KMS-11 (cell line): ENCODE results near the gene CHIT1.
"Not testable (repeated sequence)": the region's sequence is repeated elsewhere in the genome, so short reads cannot be mapped to it uniquely, and the experiment has no call there.

Experiments
- H2AFZ ChIP-seq: fragments of 200-600 bp; sonication (generic); 2 replicates; pipeline ENCODE4 v1.6.1; 2016; ENCODE audit warnings: antibody characterized with exemption, mixed run types, low read depth
- H3K27ac ChIP-seq: fragments of 200-600 bp; sonication (generic); 2 replicates; pipeline ENCODE4 v1.6.1; 2016; ENCODE audit warnings: mild to moderate bottlenecking, mixed run types
- H3K27me3 ChIP-seq: fragments of 200-600 bp; sonication (generic); 2 replicates; pipeline ENCODE4 v1.6.1; 2017; ENCODE audit warnings: mild to moderate bottlenecking, low read depth, mixed run types, moderate library complexity; ENCODE audit not compliant: insufficient read depth
- H3K36me3 ChIP-seq: fragments of 200-600 bp; sonication (generic); 2 replicates; pipeline ENCODE4 v1.6.1; 2017; ENCODE audit warnings: mild to moderate bottlenecking, mixed run types; ENCODE audit not compliant: insufficient read depth
- H3K4me1 ChIP-seq: fragments of 200-600 bp; sonication (generic); 2 replicates; pipeline ENCODE4 v1.6.1; 2016; ENCODE audit warnings: mild to moderate bottlenecking, low read depth, mixed run types; ENCODE audit not compliant: poor library complexity, severe bottlenecking
- H3K4me2 ChIP-seq: fragments of 200-600 bp; sonication (generic); 2 replicates; pipeline ENCODE4 v1.7.0; 2016; ENCODE audit warnings: mild to moderate bottlenecking, mixed run types
- H3K4me3 ChIP-seq: fragments of 200-600 bp; sonication (generic); IDR thresholded peaks from 2 replicates; pipeline ENCODE4 v1.6.1; 2017; ENCODE audit warnings: low read depth, low read length, mixed read lengths; ENCODE audit not compliant: insufficient read depth
- H3K79me2 ChIP-seq: fragments of 200-600 bp; sonication (generic); 2 replicates; pipeline ENCODE4 v1.6.1; 2016; ENCODE audit warnings: low read depth, mixed run types; ENCODE audit not compliant: insufficient read depth
- H3K9ac ChIP-seq: fragments of 200-600 bp; sonication (generic); 2 replicates; pipeline ENCODE4 v1.6.1; 2016; ENCODE audit warnings: mild to moderate bottlenecking, mixed run types
- H4K20me1 ChIP-seq: fragments of 200-600 bp; sonication (generic); 2 replicates; pipeline ENCODE4 v1.6.1; 2016; ENCODE audit warnings: mild to moderate bottlenecking, mixed run types; ENCODE audit not compliant: insufficient read depth
- TF ChIP-seq, protein P1 (sequence below): fragments of 200-600 bp; sonication (generic); conservative IDR thresholded peaks from 2 replicates; pipeline ENCODE4 v1.6.1; 2017; ENCODE audit warnings: low read depth, mild to moderate bottlenecking, antibody characterized with exemption, low read length, moderate library complexity, mixed read lengths

CHIT1 gene

DNA sequence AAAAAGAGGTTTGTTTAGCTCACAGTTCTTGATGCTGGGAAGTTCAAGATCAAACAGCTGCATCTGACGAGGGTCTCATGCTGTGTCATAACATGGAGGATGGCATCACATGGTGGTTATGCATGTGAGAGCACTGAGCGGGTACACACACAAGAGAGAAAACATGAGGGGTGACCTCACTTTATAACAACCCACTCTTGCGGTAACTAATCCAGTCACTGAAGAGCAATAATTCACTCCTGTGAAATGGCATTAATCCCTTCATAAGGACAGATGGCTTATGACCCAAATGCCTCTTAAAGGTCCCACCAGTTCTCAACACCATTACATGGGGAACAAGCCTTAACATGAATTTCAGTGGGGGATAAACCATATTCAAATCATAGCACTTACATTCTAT is 23.2 kb upstream of the CHIT1 start:
- no peaks in the 10 kb centered on the region for H3K36me3 ChIP-seq
- TF ChIP-seq, protein P1, sequence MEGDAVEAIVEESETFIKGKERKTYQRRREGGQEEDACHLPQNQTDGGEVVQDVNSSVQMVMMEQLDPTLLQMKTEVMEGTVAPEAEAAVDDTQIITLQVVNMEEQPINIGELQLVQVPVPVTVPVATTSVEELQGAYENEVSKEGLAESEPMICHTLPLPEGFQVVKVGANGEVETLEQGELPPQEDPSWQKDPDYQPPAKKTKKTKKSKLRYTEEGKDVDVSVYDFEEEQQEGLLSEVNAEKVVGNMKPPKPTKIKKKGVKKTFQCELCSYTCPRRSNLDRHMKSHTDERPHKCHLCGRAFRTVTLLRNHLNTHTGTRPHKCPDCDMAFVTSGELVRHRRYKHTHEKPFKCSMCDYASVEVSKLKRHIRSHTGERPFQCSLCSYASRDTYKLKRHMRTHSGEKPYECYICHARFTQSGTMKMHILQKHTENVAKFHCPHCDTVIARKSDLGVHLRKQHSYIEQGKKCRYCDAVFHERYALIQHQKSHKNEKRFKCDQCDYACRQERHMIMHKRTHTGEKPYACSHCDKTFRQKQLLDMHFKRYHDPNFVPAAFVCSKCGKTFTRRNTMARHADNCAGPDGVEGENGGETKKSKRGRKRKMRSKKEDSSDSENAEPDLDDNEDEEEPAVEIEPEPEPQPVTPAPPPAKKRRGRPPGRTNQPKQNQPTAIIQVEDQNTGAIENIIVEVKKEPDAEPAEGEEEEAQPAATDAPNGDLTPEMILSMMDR = no peak
- no peak overlapping the region for H3K4me3 ChIP-seq
- no peaks in the 10 kb centered on the region for H3K79me2 ChIP-seq
- no peak overlapping the region for H2AFZ ChIP-seq
- H3K9ac ChIP-seq = no peak overlapping the region
- no peaks in the 10 kb centered on the region for H3K4me1 ChIP-seq
- no peak overlapping the region for H3K27ac ChIP-seq
- H4K20me1 ChIP-seq = no peaks in the 10 kb centered on the region
- H3K27me3 ChIP-seq = no peaks in the 10 kb centered on the region
- no peak overlapping the region for H3K4me2 ChIP-seq

DNA sequence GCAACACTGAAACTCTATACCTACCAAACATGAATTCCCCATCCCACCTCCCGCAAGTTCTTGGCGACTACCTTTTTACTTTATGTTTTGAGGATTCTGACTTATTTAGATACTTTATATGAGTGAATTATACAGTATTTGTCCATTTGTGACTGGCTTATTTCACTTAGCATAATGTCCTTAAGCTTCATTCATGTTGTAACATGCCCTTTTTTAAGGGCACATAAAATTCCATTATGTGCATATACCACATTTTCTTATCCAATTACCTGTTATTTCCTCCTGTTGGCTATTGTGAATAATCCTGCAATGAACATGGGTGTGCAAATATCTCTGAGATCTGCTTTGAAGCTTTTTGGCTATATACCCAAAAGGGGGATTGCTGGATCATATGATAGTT is 22.0 kb upstream of the CHIT1 start:
- H3K4me3 ChIP-seq = no peak overlapping the region
- H3K27ac ChIP-seq = no peak overlapping the region
- no peaks in the 10 kb centered on the region for H4K20me1 ChIP-seq
- H3K4me2 ChIP-seq = no peak overlapping the region
- H2AFZ ChIP-seq = no peak overlapping the region
- TF ChIP-seq, protein P1 = no peak
- no peaks in the 10 kb centered on the region for H3K79me2 ChIP-seq
- H3K4me1 ChIP-seq = no peaks in the 10 kb centered on the region
- no peak overlapping the region for H3K9ac ChIP-seq
- H3K36me3 ChIP-seq = no peaks in the 10 kb centered on the region
- no peaks in the 10 kb centered on the region for H3K27me3 ChIP-seq

DNA sequence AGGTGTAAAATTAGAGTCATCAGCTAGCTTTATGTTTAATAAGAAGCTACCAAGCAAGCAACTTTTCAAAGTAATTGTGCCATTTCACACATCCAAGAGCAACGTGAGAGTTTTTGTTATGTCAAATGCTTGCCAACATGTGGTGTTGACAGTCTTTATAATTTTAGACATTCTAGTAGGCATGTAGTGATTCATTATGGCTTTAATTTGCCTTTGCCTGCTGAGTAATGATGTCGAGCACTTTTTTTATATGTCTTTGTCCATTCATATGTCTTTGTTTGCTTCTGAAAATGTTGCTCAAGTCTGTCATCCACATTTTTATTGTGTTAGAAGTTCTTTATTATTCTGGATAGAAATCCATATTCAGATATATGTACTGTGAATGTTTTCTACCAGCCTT is 21.4 kb upstream of the CHIT1 start:
- TF ChIP-seq, protein P1 = no peak
- H3K27me3 ChIP-seq = no peaks in the 10 kb centered on the region
- H2AFZ ChIP-seq = no peak overlapping the region
- no peak overlapping the region for H3K4me2 ChIP-seq
- H3K4me1 ChIP-seq = no peaks in the 10 kb centered on the region
- no peaks in the 10 kb centered on the region for H4K20me1 ChIP-seq
- no peaks in the 10 kb centered on the region for H3K36me3 ChIP-seq
- H3K4me3 ChIP-seq = no peak overlapping the region
- H3K79me2 ChIP-seq = no peaks in the 10 kb centered on the region
- no peak overlapping the region for H3K9ac ChIP-seq
- H3K27ac ChIP-seq = no peak overlapping the region

DNA sequence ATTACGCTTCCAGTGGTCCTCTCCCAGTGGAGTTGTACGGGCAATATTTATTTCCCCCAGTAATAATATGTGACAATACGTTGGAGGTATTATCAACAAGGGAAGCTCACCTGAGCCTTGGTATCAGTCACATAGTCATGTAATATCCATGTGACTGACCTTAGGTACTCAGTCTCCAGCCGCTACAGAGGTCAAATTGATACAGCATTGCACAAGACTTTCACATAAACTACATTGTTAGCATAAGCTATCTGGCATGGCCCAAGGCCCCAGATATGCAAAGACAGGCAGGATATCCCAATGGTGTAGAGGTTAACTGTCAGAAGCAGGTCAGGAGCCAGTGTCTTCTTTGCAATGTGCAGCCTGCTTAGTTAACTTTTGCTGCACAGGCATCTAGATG is 15.3 kb upstream of the CHIT1 start:
- H3K36me3 ChIP-seq = no peaks in the 10 kb centered on the region
- H4K20me1 ChIP-seq = no peaks in the 10 kb centered on the region
- no peak overlapping the region for H3K9ac ChIP-seq
- H3K4me1 ChIP-seq = no peaks in the 10 kb centered on the region
- no peak overlapping the region for H3K4me2 ChIP-seq
- no peak overlapping the region for H2AFZ ChIP-seq
- TF ChIP-seq, protein P1 = no peak
- no peaks in the 10 kb centered on the region for H3K27me3 ChIP-seq
- H3K4me3 ChIP-seq = no peak overlapping the region
- H3K27ac ChIP-seq = no peak overlapping the region
- no peaks in the 10 kb centered on the region for H3K79me2 ChIP-seq

DNA sequence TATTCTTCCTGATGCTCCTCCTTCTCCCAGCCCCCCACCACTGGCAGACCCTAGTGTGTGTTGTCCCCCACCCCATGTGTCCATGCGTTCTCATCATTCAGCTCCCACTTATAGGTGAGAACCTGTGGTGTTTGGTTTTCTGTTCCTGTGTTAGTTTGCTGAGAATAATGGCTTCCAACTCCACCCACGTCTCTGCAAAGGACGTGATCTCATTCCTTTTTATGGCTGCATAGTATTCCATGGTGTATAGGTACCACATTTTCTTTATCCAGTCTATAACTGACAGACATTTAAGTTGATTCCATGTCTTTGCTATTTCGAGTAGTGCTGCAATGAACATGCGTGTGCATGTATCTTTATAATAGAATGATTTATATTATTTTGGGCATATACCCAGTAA is 12.2 kb upstream of the CHIT1 start:
- H3K27ac ChIP-seq, H3K4me1 ChIP-seq, H3K4me2 ChIP-seq, H3K79me2 ChIP-seq, H3K4me3 ChIP-seq, H2AFZ ChIP-seq, H3K36me3 ChIP-seq, H3K27me3 ChIP-seq, H4K20me1 ChIP-seq, H3K9ac ChIP-seq: not testable (repeated sequence)
